ENCODE measurements around the gene ZBTB24. TPM values are rescaled to one million over a fixed set of nuclear protein-coding genes. Genes with fewer than 3 reads are reported as not detected.

Gene ZBTB24
- total RNA-seq, 2 donors from 2014 or later: 9.2 to 9.8 TPM

- no peaks in the 10 kb centered on the region for H3K9me3 ChIP-seq (ENCODE audit: control insufficient read depth, low read length)
- peaks cover 19% of the 10 kb centered on the region for H3K27me3 ChIP-seq (ENCODE audit: control insufficient read depth, insufficient read depth, low read length, poor library complexity, severe bottlenecking)
- Mint-ChIP-seq H3K4me3 (no peak overlapping the region), H3K4me1 (peaks cover 9% of the 10 kb centered on the region), H3K27me3 (ENCODE audit: insufficient read depth) (peaks cover 29% of the 10 kb centered on the region), H3K9me3 (no peaks in the 10 kb centered on the region), H3K27ac (no peak overlapping the region), H3K36me3 (ENCODE audit: low read depth) (no peaks in the 10 kb centered on the region)
- no peak overlapping the region for H3K4me3 ChIP-seq (ENCODE audit: low read length)
- H3K36me3 ChIP-seq (ENCODE audit: control insufficient read depth, insufficient read depth, low read length): no peaks in the 10 kb centered on the region
- no peaks in the 10 kb centered on the region for H3K4me1 ChIP-seq (ENCODE audit: control insufficient read depth, insufficient read depth, low read length)
- no peak overlapping the region for H3K27ac ChIP-seq (ENCODE audit: low read depth, low read length)
- WGBS, 2 experiments (ENCODE audit: insufficient coverage in 1 of 2, insufficient read length in 1 of 2): 88 to 90% methylated on average over 7 to 9 of the region's 9 CpGs
- no peak overlapping the region for H3K9ac ChIP-seq (ENCODE audit: extremely low read depth, low read length, poor library complexity, severe bottlenecking)
- TF ChIP-seq CTCF (conservative IDR thresholded peaks at IDR 0.05): no peak
- no peak for DNase-seq
Observed at GRCh38 chr6:109452181-109452580, 30.8 kb downstream of the ZBTB24 start.

GRCh38 chr6:109451376-109451775 is 31.6 kb downstream of the ZBTB24 start:
- peaks cover 21% of the 10 kb centered on the region for H3K27me3 Mint-ChIP-seq (ENCODE audit: insufficient read depth)
- Histone ChIP-seq H3K4me1 (ENCODE audit: control insufficient read depth, insufficient read depth, low read length) (no peaks in the 10 kb centered on the region), H3K36me3 (ENCODE audit: control insufficient read depth, insufficient read depth, low read length) (no peaks in the 10 kb centered on the region), H3K9ac (ENCODE audit: extremely low read depth, low read length, poor library complexity, severe bottlenecking) (no peak overlapping the region), H3K9me3 (ENCODE audit: control insufficient read depth, low read length) (no peaks in the 10 kb centered on the region), H3K4me3 (ENCODE audit: low read length) (no peak overlapping the region), H3K27me3 (ENCODE audit: control insufficient read depth, insufficient read depth, low read length, poor library complexity, severe bottlenecking) (peaks cover 11% of the 10 kb centered on the region), H3K27ac (ENCODE audit: low read depth, low read length) (no peak overlapping the region)
- no peak overlapping the region for H3K27ac Mint-ChIP-seq
- H3K9me3 Mint-ChIP-seq: no peaks in the 10 kb centered on the region
- 93 to 100% methylated on average over 2 to 7 of the region's 7 CpGs for WGBS, 2 experiments (ENCODE audit: insufficient coverage in 1 of 2, insufficient read length in 1 of 2)
- H3K4me1 Mint-ChIP-seq: peaks cover 2% of the 10 kb centered on the region
- H3K36me3 Mint-ChIP-seq (ENCODE audit: low read depth): peaks cover 4% of the 10 kb centered on the region
- no peak overlapping the region for H3K4me3 Mint-ChIP-seq
- no peak for TF ChIP-seq CTCF (conservative IDR thresholded peaks at IDR 0.05)
- no peak for DNase-seq

GRCh38 chr6:109450801-109451200 is 32.2 kb downstream of the ZBTB24 start:
- no peak overlapping the region for H3K27ac Mint-ChIP-seq
- TF ChIP-seq CTCF (conservative IDR thresholded peaks at IDR 0.05): no peak
- Histone ChIP-seq H3K27me3 (ENCODE audit: control insufficient read depth, insufficient read depth, low read length, poor library complexity, severe bottlenecking) (peaks cover 10% of the 10 kb centered on the region), H3K27ac (ENCODE audit: low read depth, low read length) (no peak overlapping the region), H3K4me3 (ENCODE audit: low read length) (no peak overlapping the region), H3K4me1 (ENCODE audit: control insufficient read depth, insufficient read depth, low read length) (no peaks in the 10 kb centered on the region), H3K36me3 (ENCODE audit: control insufficient read depth, insufficient read depth, low read length) (peaks cover 1% of the 10 kb centered on the region), H3K9ac (ENCODE audit: extremely low read depth, low read length, poor library complexity, severe bottlenecking) (no peak overlapping the region), H3K9me3 (ENCODE audit: control insufficient read depth, low read length) (no peaks in the 10 kb centered on the region)
- peaks cover 18% of the 10 kb centered on the region for H3K27me3 Mint-ChIP-seq (ENCODE audit: insufficient read depth)
- WGBS, 2 experiments (ENCODE audit: insufficient coverage in 1 of 2, insufficient read length in 1 of 2): 94 to 95% methylated on average over 3 of the region's 3 CpGs
- H3K4me3 Mint-ChIP-seq: no peak overlapping the region
- peaks cover 8% of the 10 kb centered on the region for H3K36me3 Mint-ChIP-seq (ENCODE audit: low read depth)
- no peaks in the 10 kb centered on the region for H3K9me3 Mint-ChIP-seq
- no peak for DNase-seq
- no peaks in the 10 kb centered on the region for H3K4me1 Mint-ChIP-seq

All from endodermal cell (in vitro differentiated cells).